MM.1S (cell line): ENCODE results near the gene SLC33A1.

Source experiments
- EZH2phosphoT487 ChIP-seq: fragments of 300-600 bp; sonication (generic); IDR thresholded peaks from 2 replicates; pipeline ENCODE4 v1.6.1; 2018; ENCODE audit warnings: antibody characterized with exemption, low read length
- TF ChIP-seq, protein P1 (sequence below): fragments of 300-600 bp; sonication (generic); IDR thresholded peaks from 2 replicates; pipeline ENCODE4 v1.5.1; 2016; ENCODE audit warnings: antibody characterized with exemption, low read length, mixed read lengths

DNA sequence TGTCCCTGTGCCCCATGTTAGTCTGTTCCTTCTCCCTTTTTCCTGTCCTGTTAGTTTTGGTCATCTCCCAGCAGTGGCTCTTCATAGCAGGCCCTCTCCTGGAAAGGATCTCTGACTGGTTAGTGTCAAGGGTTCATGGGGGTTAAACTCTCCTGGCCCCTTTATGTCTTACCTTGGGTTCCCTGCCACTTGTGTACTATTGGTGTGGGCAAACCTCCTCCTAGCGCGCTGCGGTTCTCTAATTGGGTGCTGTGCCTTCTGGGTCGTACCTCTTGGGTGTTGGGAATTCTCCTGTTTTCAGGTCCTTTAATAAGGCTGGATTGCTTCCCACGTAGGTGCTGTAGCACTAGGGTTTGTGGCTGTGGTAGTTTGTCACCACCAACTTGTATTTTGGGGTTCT, 35.0 kb upstream of the SLC33A1 start:
- TF ChIP-seq EZH2phosphoT487 = no peak
- TF ChIP-seq, protein P1, sequence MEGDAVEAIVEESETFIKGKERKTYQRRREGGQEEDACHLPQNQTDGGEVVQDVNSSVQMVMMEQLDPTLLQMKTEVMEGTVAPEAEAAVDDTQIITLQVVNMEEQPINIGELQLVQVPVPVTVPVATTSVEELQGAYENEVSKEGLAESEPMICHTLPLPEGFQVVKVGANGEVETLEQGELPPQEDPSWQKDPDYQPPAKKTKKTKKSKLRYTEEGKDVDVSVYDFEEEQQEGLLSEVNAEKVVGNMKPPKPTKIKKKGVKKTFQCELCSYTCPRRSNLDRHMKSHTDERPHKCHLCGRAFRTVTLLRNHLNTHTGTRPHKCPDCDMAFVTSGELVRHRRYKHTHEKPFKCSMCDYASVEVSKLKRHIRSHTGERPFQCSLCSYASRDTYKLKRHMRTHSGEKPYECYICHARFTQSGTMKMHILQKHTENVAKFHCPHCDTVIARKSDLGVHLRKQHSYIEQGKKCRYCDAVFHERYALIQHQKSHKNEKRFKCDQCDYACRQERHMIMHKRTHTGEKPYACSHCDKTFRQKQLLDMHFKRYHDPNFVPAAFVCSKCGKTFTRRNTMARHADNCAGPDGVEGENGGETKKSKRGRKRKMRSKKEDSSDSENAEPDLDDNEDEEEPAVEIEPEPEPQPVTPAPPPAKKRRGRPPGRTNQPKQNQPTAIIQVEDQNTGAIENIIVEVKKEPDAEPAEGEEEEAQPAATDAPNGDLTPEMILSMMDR = no peak
